Stimulated activated CD4-positive, alpha-beta T cell treated with anti-CD3 and anti-CD28 coated beads, Interleukin-4, amount 100 ng/mL, for 48 hours (primary cell): ENCODE data around the gene TIGD2.
"Not testable (repeated sequence)": the region's sequence is repeated elsewhere in the genome, so short reads cannot be mapped to it uniquely, and the experiment has no call there.

Source experiments
- DNase-seq, 2 donors: peaks; one replicate each; pipeline ENCODE4 v3.0.0-alpha.2; 2020; ENCODE audit warnings: low read depth in 2 of 2

The TIGD2 gene

GRCh38 chr4:89119836-89120235 lies 8.5 kb downstream of the TIGD2 start:
- DNase-seq, result no peak

GRCh38 chr4:89121387-89122068 lies 10.2 kb downstream of the TIGD2 start:
- no peak for DNase-seq

GRCh38 chr4:89123451-89123851 lies 12.1 kb downstream of the TIGD2 start:
- no peak for DNase-seq

GRCh38 chr4:89125901-89126782 lies 14.8 kb downstream of the TIGD2 start:
- DNase-seq, result no peak

GRCh38 chr4:89129080-89129640 lies 17.8 kb downstream of the TIGD2 start:
- DNase-seq, result no peak

- no peak for DNase-seq
Measured at GRCh38 chr4:89134775-89135319, 23.5 kb downstream of the TIGD2 start.

GRCh38 chr4:89136525-89136924 lies 25.2 kb downstream of the TIGD2 start:
- no peak for DNase-seq

GRCh38 chr4:89137231-89137630 lies 25.9 kb downstream of the TIGD2 start:
- no peak for DNase-seq

GRCh38 chr4:89137695-89138094 lies 26.4 kb downstream of the TIGD2 start:
- no peak for DNase-seq

GRCh38 chr4:89140168-89140759 lies 28.9 kb downstream of the TIGD2 start:
- DNase-seq, result no peak

- no peak for DNase-seq
Measured at GRCh38 chr4:89142691-89143669, 31.6 kb downstream of the TIGD2 start.

- not testable (repeated sequence) for DNase-seq
Measured at GRCh38 chr4:89144652-89145051, 33.3 kb downstream of the TIGD2 start.

GRCh38 chr4:89146196-89146595 lies 34.9 kb downstream of the TIGD2 start:
- DNase-seq, result no peak

- DNase-seq, result no peak
Measured at GRCh38 chr4:89152972-89153371, 41.6 kb downstream of the TIGD2 start.

GRCh38 chr4:89156174-89156914 lies 45.0 kb downstream of the TIGD2 start:
- DNase-seq, result no peak

GRCh38 chr4:89157488-89158024 lies 46.2 kb downstream of the TIGD2 start:
- no peak for DNase-seq

- no peak for DNase-seq
Measured at GRCh38 chr4:89158884-89159503, 47.7 kb downstream of the TIGD2 start.

GRCh38 chr4:89160806-89161205 lies 49.5 kb downstream of the TIGD2 start:
- no peak for DNase-seq

GRCh38 chr4:89161841-89162240 lies 50.5 kb downstream of the TIGD2 start:
- DNase-seq, result no peak
